Caki2 (cell line): ENCODE measurements around the gene KAT14. TPM values are rescaled to one million over a fixed set of nuclear protein-coding genes. Genes with fewer than 3 reads are reported as not detected.
"Not testable (repeated sequence)": the region's sequence is repeated elsewhere in the genome, so short reads cannot be mapped to it uniquely, and the experiment has no call there.

Experiments used
- DNase-seq: peaks from one replicate; pipeline ENCODE4 v3.0.0-alpha.2; 2015; ENCODE audit warnings: low read depth
- in situ Hi-C: cut with HindIII; loops from 2 replicates; pipeline ENCODE4 v1.10.0; 2016; ENCODE audit warnings: low sequenced_read_pairs, low pct_unique_long_range_greater_than_20kb, mixed read lengths
- total RNA-seq: library from RNA; depleted of rRNA; stranded (reverse); fragments of >200 nt; shearing (Covaris generic); gene quantifications from 2 replicates; pipeline ENCODE4 v1.2.3, GENCODE V29; 2014; ENCODE audit warnings: low replicate concordance; rRNA removed

The KAT14 gene
- total RNA-seq: 22.3 and 22.5 TPM in 2 replicates

GRCh38 chr20:18137412-18138265 lies at the start of gene KAT14, which contains the start of gene PET117:
KAT14 (plus strand) TSS chr20:18137863; CDS start chr20:18142661, 4,798 bp downstream.
PET117 (plus strand) TSS chr20:18137863; CDS start chr20:18137956, 93 bp downstream.
- in situ Hi-C loops: no loop called here

GRCh38 chr20:18088298-18088697 lies 49.4 kb upstream of the KAT14 start:
- DNase-seq, in situ Hi-C loops: not testable (repeated sequence)

More at GRCh38 chr20:18137412-18138265, at the start of gene KAT14, which contains the start of gene PET117:
- DNase-seq: peak; percentile 93

GRCh38 chr20:18088841-18089240 lies 48.8 kb upstream of the KAT14 start:
- DNase-seq, in situ Hi-C loops: not testable (repeated sequence)

GRCh38 chr20:18090044-18090443 lies 47.6 kb upstream of the KAT14 start:
- in situ Hi-C loops: no loop called here
- DNase-seq: no peak

GRCh38 chr20:18090477-18090876 lies 47.2 kb upstream of the KAT14 start:
- DNase-seq: no peak
- in situ Hi-C loops: no loop called here

- no peak for DNase-seq
- in situ Hi-C loops: no loop called here
These were observed 46.0 kb upstream of the KAT14 start for GRCh38 chr20:18091623-18092022.

- DNase-seq: no peak
- in situ Hi-C loops: no loop called here
These were observed 44.8 kb upstream of the KAT14 start for GRCh38 chr20:18092890-18093289.

- no peak for DNase-seq
- in situ Hi-C loops: no loop called here
These were observed 44.3 kb upstream of the KAT14 start for GRCh38 chr20:18093388-18093787.

- in situ Hi-C loops: no loop called here
These were observed 43.5 kb upstream of the KAT14 start for GRCh38 chr20:18094191-18094590.

GRCh38 chr20:18100569-18100968 lies 37.1 kb upstream of the KAT14 start:
- in situ Hi-C loops, DNase-seq: not testable (repeated sequence)

More at GRCh38 chr20:18094191-18094590, 43.5 kb upstream of the KAT14 start:
- DNase-seq: no peak

GRCh38 chr20:18101125-18101810 lies 36.4 kb upstream of the KAT14 start:
- in situ Hi-C loops: no loop called here
- no peak for DNase-seq

- in situ Hi-C loops: no loop called here
- no peak for DNase-seq
These were observed 34.2 kb upstream of the KAT14 start for GRCh38 chr20:18103497-18103896.

GRCh38 chr20:18108326-18108725 lies 29.3 kb upstream of the KAT14 start:
- DNase-seq: no peak
- in situ Hi-C loops: no loop called here

GRCh38 chr20:18128574-18128973 lies 9.1 kb upstream of the KAT14 start:
- in situ Hi-C loops, DNase-seq: not testable (repeated sequence)

GRCh38 chr20:18132663-18133062 lies 5.0 kb upstream of the KAT14 start:
- in situ Hi-C loops: no loop called here
- no peak for DNase-seq

GRCh38 chr20:18133962-18134361 lies 3.7 kb upstream of the KAT14 start:
- in situ Hi-C loops: no loop called here

GRCh38 chr20:18138266-18138582 lies 561 bp downstream of the KAT14 start:
- no peak for DNase-seq
- in situ Hi-C loops: no loop called here

More at GRCh38 chr20:18133962-18134361, 3.7 kb upstream of the KAT14 start:
- DNase-seq: no peak

- in situ Hi-C loops: no loop called here
- DNase-seq: no peak
These were observed 1.2 kb downstream of the KAT14 start for GRCh38 chr20:18138639-18139583.
